Measurements from ENCODE around the gene NOL4L. TPM values are rescaled to one million over a fixed set of nuclear protein-coding genes. Genes with fewer than 3 reads are reported as not detected.

NOL4L gene
- total and polyA plus RNA-seq, 2 experiments from 2014 or later, result 35.6 to 42.9 TPM

DNA sequence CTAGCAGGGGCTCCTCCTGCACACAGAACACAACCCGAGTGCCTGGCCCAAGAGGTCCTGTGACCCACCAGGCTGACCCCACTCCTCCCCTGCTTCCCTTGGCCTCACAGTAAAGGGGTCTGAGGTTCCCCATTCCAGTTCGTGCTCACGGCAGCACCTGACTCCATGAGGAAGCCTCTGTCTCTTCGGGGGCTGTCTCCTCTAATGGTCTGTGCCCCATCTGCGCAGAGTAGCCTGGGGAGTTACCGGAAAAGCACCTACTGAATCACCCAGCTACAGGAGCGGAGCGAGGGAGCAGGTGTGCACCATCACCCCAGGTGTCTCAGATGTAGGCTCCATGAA is 133.8 kb downstream of the NOL4L start:
- H3K4me3 ChIP-seq, result no peak overlapping the region
- H3K9me3 ChIP-seq (ENCODE audit: low read depth), result no peaks in the 10 kb centered on the region
- 91% methylated on average over 8 of the region's 8 CpGs for WGBS (ENCODE audit: low lambda C conversion rate, missing lambda C conversion rate)
- no peaks in the 10 kb centered on the region for H3K27me3 ChIP-seq
- peaks cover 35% of the 10 kb centered on the region for H4K20me1 ChIP-seq (ENCODE audit: insufficient read depth, poor library complexity, severe bottlenecking)
- TF ChIP-seq EZH2phosphoT487 (IDR thresholded peaks at IDR 0.05; ENCODE audit: low read depth, severe bottlenecking, unreplicated experiment), result no peak
- no peak for DNase-seq (ENCODE audit: low spot score)
- H3K9me2 ChIP-seq (replicated peaks; ENCODE audit: insufficient read depth), result no peaks in the 10 kb centered on the region
- H3K4me2 ChIP-seq, result no peak overlapping the region
- H3K27ac ChIP-seq, result no peak overlapping the region
- H2AFZ ChIP-seq, result no peak overlapping the region
- peaks cover 5% of the 10 kb centered on the region for H3K36me3 ChIP-seq (replicated peaks; ENCODE audit: insufficient read depth, low read depth)
- peaks cover 42% of the 10 kb centered on the region for H3K79me2 ChIP-seq
- H3K4me1 ChIP-seq (ENCODE audit: insufficient read depth), result peaks cover 6% of the 10 kb centered on the region

DNA sequence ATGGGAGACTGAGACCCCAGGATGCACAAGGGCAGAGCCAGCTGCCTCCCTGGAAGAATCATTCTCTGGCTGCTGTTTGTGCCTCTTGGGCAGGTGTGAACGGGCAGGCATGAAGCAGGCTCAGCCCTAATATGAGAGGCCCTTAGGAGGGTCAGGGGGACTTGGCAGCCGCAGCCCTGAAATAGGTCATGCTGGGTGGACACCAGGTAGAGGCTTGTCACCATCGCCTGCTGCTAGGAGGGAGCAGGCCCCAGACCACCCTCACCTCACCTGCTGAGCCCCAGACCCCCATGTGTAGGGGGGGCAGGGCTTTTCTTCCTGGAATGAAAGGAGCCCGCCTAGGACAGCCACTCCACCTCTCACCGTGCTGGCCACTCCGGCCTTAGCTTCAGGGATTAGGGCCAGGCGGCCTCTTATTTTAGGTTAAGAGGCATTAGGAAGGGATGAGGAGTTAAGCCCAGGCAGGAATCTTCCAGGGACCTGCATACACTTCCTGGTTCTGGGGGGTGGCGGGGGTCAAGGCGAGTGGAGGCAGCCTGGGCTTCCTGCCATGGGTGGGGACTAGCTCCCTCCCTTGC is 134.6 kb downstream of the NOL4L start:
- no peaks in the 10 kb centered on the region for H3K9me2 ChIP-seq (replicated peaks; ENCODE audit: insufficient read depth)
- peaks cover 36% of the 10 kb centered on the region for H3K79me2 ChIP-seq
- TF ChIP-seq EZH2 (IDR thresholded peaks at IDR 0.05; ENCODE audit: borderline replicate concordance), result no peak
- TF ChIP-seq EZH2phosphoT487 (IDR thresholded peaks at IDR 0.05; ENCODE audit: low read depth, severe bottlenecking, unreplicated experiment), result no peak
- TF ChIP-seq, protein P1, sequence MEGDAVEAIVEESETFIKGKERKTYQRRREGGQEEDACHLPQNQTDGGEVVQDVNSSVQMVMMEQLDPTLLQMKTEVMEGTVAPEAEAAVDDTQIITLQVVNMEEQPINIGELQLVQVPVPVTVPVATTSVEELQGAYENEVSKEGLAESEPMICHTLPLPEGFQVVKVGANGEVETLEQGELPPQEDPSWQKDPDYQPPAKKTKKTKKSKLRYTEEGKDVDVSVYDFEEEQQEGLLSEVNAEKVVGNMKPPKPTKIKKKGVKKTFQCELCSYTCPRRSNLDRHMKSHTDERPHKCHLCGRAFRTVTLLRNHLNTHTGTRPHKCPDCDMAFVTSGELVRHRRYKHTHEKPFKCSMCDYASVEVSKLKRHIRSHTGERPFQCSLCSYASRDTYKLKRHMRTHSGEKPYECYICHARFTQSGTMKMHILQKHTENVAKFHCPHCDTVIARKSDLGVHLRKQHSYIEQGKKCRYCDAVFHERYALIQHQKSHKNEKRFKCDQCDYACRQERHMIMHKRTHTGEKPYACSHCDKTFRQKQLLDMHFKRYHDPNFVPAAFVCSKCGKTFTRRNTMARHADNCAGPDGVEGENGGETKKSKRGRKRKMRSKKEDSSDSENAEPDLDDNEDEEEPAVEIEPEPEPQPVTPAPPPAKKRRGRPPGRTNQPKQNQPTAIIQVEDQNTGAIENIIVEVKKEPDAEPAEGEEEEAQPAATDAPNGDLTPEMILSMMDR (IDR thresholded peaks at IDR 0.05; ENCODE audit: poor library complexity), result no peak
- no peaks in the 10 kb centered on the region for H3K27me3 ChIP-seq
- 82% methylated on average over 9 of the region's 9 CpGs for WGBS (ENCODE audit: low lambda C conversion rate, missing lambda C conversion rate)
- H3K4me3 ChIP-seq, result no peak overlapping the region
- no peak overlapping the region for H3K4me2 ChIP-seq
- DNase-seq (ENCODE audit: low spot score), result no peak
- peaks cover 5% of the 10 kb centered on the region for H3K36me3 ChIP-seq (replicated peaks; ENCODE audit: insufficient read depth, low read depth)
- H3K9me3 ChIP-seq (ENCODE audit: low read depth), result no peaks in the 10 kb centered on the region
- H2AFZ ChIP-seq, result no peak overlapping the region
- H4K20me1 ChIP-seq (ENCODE audit: insufficient read depth, poor library complexity, severe bottlenecking), result peaks cover 28% of the 10 kb centered on the region
- peaks cover 10% of the 10 kb centered on the region for H3K4me1 ChIP-seq (ENCODE audit: insufficient read depth)
- H3K27ac ChIP-seq, result no peak overlapping the region

DNA sequence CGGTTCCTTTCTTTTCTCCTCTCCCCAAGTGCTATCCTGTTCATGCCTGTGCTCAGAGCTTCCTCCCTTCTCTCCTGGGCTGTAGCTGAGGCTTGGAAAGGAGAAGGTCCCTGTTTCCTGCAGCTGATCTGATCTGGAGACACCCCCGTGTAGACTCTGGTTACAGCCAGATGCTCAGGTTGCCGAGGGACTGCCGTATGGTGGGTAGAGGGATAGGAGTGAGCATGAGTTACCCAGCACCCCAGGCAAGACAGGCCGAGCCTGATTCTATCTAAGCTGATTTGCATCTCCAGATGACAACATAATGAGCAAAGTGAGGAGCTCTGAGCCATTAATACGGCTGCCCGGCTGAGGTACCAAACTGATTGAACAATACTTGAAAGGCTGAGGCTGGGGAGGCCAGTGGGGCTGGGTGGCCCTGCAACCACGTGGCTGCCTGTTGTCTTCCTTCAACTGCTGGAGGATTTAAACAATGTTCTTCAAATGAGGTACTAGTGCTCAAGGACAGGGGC is 135.2 kb downstream of the NOL4L start:
- no peak overlapping the region for H3K27ac ChIP-seq
- no peaks in the 10 kb centered on the region for H3K27me3 ChIP-seq
- no peaks in the 10 kb centered on the region for H3K9me3 ChIP-seq (ENCODE audit: low read depth)
- WGBS (ENCODE audit: low lambda C conversion rate, missing lambda C conversion rate), result 60% methylated on average over 8 of the region's 8 CpGs
- peaks cover 12% of the 10 kb centered on the region for H3K4me1 ChIP-seq (ENCODE audit: insufficient read depth)
- TF ChIP-seq EZH2 (IDR thresholded peaks at IDR 0.05; ENCODE audit: borderline replicate concordance), result no peak
- no peak for TF ChIP-seq EZH2phosphoT487 (IDR thresholded peaks at IDR 0.05; ENCODE audit: low read depth, severe bottlenecking, unreplicated experiment)
- TF ChIP-seq, protein P1 (IDR thresholded peaks at IDR 0.05; ENCODE audit: poor library complexity), result no peak
- H3K36me3 ChIP-seq (replicated peaks; ENCODE audit: insufficient read depth, low read depth), result peaks cover 5% of the 10 kb centered on the region
- peaks cover 30% of the 10 kb centered on the region for H3K79me2 ChIP-seq
- no peak overlapping the region for H3K4me2 ChIP-seq
- H3K4me3 ChIP-seq, result no peak overlapping the region
- peaks cover 22% of the 10 kb centered on the region for H4K20me1 ChIP-seq (ENCODE audit: insufficient read depth, poor library complexity, severe bottlenecking)
- no peak overlapping the region for H2AFZ ChIP-seq
- H3K9me2 ChIP-seq (replicated peaks; ENCODE audit: insufficient read depth), result no peaks in the 10 kb centered on the region
- no peak for DNase-seq (ENCODE audit: low spot score)

DNA sequence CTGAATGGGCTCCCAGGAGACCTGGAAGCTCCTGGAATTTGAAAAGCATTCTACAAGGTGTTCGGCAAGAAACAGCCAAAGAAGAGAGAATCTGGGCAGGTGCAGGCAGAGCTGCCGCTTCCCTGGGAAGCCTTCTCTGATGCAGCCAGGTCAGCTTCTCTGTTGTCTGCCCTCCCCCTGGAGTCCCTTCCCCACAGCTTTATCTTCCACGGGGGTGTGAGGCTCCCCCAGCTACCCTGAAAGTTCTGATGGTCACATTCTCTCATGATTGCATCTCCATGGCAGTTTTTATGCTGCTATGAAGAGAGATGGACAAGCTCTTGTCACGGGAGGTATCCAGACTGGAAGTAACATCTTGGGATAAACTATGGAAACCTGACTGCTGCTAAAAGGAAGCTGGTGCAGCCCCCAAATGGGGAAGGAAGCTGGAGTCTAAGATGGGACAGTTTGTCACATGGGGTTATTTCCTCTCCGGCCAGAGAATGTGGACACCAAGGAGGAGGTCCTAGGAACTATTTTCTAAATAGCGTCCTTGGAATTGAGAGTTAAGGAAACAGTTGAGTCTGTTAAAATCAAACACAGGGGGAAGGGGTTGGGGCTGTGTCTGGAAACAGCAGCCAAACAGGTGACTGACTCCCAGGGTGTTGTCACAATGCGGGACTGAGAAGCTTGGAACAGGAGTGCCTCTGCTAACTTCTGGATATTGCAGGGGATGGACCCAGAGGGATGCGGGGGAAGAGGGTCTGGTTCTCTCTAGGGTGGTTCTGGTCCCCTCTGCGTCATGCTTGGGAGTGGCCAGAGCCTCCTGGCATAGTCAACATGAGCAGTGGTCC is 135.9 kb downstream of the NOL4L start:
- Histone ChIP-seq H3K4me3 (no peak overlapping the region), H3K36me3 (replicated peaks; ENCODE audit: insufficient read depth, low read depth) (peaks cover 5% of the 10 kb centered on the region), H3K27ac (no peak overlapping the region), H3K4me1 (ENCODE audit: insufficient read depth) (peaks cover 12% of the 10 kb centered on the region), H3K27me3 (no peaks in the 10 kb centered on the region), H2AFZ (no peak overlapping the region), H3K9me3 (ENCODE audit: low read depth) (no peaks in the 10 kb centered on the region), H3K4me2 (no peak overlapping the region), H4K20me1 (ENCODE audit: insufficient read depth, poor library complexity, severe bottlenecking) (peaks cover 18% of the 10 kb centered on the region), H3K79me2 (peaks cover 27% of the 10 kb centered on the region), H3K9me2 (replicated peaks; ENCODE audit: insufficient read depth) (no peaks in the 10 kb centered on the region)
- TF ChIP-seq, protein P1 (IDR thresholded peaks at IDR 0.05; ENCODE audit: poor library complexity), result no peak
- no peak for TF ChIP-seq EZH2 (IDR thresholded peaks at IDR 0.05; ENCODE audit: borderline replicate concordance)
- TF ChIP-seq EZH2phosphoT487 (IDR thresholded peaks at IDR 0.05; ENCODE audit: low read depth, severe bottlenecking, unreplicated experiment), result no peak
- DNase-seq (ENCODE audit: low spot score), result no peak
- WGBS (ENCODE audit: low lambda C conversion rate, missing lambda C conversion rate), result 89% methylated on average over 9 of the region's 9 CpGs
